H7 (cell line): ENCODE data around the gene NCAM1. TPM values are rescaled to one million over a fixed set of nuclear protein-coding genes. Genes with fewer than 3 reads are reported as not detected.
A peak's percentile ranks its signal among the peaks of the same experiment; 100 is the strongest.
"Not testable (repeated sequence)": the region's sequence is repeated elsewhere in the genome, so short reads cannot be mapped to it uniquely, and the experiment has no call there.

Source experiments
- DNase-seq: peaks from one replicate; pipeline ENCODE4 v3.0.0; 2012
- H3K27me3 ChIP-seq: 2 replicates; pipeline ENCODE4 v1.6.0; 2011; ENCODE audit warnings: mild to moderate bottlenecking, low read length; ENCODE audit not compliant: control insufficient read depth, insufficient read depth
- H3K36me3 ChIP-seq: replicated peaks from 2 replicates; pipeline ENCODE4 v1.5.1; 2011; ENCODE audit warnings: low read length; ENCODE audit not compliant: control insufficient read depth, insufficient read depth
- H3K4me3 ChIP-seq: 2 replicates; pipeline ENCODE4 v1.5.1; 2011; ENCODE audit warnings: low read depth, mild to moderate bottlenecking, control low read depth, low read length, moderate library complexity; ENCODE audit not compliant: insufficient read depth
- total RNA-seq: library from RNA; depleted of rRNA; stranded (reverse); fragments of >200 nt; shearing (Covaris generic); gene quantifications from 2 replicates; pipeline ENCODE4 v1.2.3, GENCODE V29; 2014; rRNA removed

Gene NCAM1
- 5.7 and 7.1 TPM in 2 replicates for total RNA-seq

DNA sequence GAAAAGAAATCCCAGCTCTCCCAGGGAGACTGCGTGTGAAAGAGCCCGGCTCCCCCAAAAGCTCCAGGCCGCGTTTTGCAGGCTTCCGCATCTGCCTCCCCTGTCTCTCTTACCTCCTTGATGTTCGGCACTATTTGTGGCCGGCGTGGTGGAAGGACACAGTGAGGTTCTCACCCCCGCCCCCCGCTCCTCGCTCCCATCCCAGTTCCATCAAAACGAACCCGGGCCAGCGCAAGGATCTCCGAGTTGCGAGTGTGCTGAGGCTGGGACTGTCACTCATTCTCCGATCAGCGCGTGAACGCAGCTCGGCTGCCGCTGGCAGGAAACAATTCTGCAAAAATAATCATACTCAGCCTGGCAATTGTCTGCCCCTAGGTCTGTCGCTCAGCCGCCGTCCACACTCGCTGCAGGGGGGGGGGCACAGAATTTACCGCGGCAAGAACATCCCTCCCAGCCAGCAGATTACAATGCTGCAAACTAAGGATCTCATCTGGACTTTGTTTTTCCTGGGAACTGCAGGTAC lies at the start of gene NCAM1:
TSS of gene NCAM1 (plus strand) at position 275 of the 523 bp plus-strand sequence.
- Histone ChIP-seq H3K27me3 (peaks cover 29% of the 10 kb centered on the region), H3K36me3 (no peaks in the 10 kb centered on the region), H3K4me3 (peak within 1 kb of the TSS; percentile 57)
- peak; percentile 91 for DNase-seq

DNA sequence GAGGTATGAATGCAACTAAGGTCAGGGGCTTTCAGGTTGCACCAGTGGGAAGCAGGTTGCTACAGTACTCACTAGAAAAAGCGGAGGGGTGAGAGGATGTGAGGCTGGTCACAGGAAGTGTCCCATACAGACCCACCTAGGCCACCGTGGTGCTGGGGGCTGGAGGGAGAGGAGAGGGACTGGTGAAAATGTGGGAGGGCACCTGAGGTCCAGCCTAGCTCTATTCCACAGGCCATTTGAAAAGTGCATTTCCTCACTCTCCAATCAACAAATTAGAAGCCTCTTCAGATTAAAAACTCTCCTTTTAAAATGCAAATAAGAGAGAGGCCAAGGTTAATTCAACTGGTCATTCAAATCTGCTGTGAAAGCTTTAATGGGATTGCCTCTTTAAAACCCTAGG lies 38.6 kb upstream of the NCAM1 start:
- Histone ChIP-seq H3K4me3 (no peak overlapping the region), H3K27me3 (peaks cover 4% of the 10 kb centered on the region)
- peak; percentile 9 for DNase-seq

DNA sequence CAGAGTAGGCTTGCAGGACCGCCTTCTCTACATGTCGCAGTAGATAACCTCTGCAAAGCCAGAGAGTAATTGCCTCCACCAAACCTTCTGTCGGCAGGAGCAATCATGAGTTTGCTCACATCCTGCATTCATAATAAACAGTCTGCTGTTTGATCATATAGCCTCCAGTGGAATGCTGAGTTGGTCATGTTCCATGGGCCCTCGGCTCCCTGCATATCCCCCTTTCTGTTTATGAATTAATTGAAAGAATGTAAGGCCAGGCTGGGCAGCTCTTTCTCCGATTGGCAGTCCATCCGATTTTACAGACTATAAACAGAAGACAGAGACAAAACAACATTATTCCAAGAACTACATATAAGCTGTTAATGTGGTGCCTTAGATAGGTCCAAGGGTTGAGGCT lies 36.4 kb upstream of the NCAM1 start:
- not testable (repeated sequence) for H3K4me3 ChIP-seq, H3K36me3 ChIP-seq, DNase-seq, H3K27me3 ChIP-seq

More for the DNA sequence above, 38.6 kb upstream of the NCAM1 start:
- no peaks in the 10 kb centered on the region for H3K36me3 ChIP-seq

DNA sequence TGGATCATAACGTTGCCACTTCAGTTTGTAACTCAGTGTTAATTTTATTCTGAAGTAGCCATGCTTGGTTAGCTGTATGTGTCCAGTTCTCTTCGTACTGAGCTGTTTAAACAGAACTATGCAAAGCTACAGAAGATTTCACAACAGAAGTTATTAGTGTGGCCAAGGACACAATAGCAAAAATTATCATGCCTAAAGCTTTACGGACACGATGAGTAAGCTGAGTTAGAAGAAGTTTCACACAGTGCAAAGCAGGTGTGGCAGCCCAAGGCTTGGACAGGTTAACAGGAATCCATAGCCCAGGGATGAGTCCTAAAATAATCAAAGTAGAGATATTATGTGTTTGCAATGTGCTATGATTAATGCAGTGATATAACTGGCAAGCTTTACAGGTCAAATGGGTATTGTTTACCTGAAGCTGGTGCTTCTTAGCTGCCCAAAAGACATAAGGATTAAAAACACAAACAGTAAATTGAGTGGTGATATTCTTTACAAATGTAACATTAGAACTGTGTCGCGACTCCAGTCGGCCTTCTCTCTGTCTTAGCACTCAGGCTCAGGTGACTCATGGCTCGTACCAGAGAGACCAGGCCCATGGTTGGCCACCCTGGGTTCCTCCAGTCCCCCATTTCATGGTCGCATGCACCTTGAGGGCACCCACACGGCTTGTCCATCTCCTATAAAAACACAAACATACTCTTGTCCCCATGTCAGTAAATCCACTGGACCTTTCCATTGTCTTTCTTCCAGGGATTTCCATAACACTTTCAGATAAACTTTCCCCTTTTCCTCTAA lies 35.5 kb upstream of the NCAM1 start:
- no peak overlapping the region for H3K4me3 ChIP-seq
- peaks cover 4% of the 10 kb centered on the region; the same call in 1 of the 2 replicates for H3K27me3 ChIP-seq
- no peaks in the 10 kb centered on the region for H3K36me3 ChIP-seq
- DNase-seq: no peak

DNA sequence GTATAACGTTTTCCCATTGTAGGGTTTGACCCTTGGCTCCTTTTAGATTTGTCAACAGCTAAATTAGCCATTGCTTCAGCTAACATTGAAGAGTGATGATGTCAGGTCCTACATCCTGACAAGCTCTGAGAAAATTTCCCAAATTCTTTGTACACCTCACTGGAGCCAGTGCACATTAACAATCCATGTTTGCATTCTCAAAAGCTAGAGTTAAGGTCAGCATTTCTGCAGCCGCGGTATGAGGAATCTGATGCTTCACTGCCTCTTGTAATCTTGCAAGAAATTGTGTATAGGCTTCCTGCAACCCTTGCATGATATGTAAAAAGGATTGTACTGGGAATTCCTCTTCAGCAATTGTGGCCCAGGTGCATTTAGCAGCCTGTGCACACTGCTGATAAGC lies 33.1 kb upstream of the NCAM1 start:
- Histone ChIP-seq H3K27me3 (no peaks in the 10 kb centered on the region), H3K36me3 (no peaks in the 10 kb centered on the region), H3K4me3 (no peak overlapping the region)
- no peak for DNase-seq

DNA sequence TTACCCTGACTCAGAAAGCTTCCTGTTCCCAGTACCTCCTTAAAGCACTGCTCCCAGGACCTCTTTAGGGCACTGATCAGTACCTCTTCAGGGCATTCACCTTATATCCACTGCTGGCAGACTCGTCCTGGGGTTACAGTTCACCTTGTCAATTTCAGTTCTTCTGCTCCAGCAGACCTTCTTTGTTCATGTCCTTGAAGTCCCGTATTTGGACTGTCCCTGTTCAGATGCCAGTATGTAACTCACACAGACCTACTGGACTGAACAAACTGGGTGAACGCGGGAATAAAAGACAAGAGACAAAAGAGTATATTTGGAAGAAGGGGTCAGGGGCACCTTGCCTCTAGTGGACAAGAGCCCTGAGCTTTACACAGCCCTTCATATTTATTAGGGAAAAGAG lies 31.8 kb upstream of the NCAM1 start:
- H3K27me3 ChIP-seq: no peaks in the 10 kb centered on the region
- H3K36me3 ChIP-seq: no peaks in the 10 kb centered on the region
- no peak for DNase-seq
- no peak overlapping the region for H3K4me3 ChIP-seq

DNA sequence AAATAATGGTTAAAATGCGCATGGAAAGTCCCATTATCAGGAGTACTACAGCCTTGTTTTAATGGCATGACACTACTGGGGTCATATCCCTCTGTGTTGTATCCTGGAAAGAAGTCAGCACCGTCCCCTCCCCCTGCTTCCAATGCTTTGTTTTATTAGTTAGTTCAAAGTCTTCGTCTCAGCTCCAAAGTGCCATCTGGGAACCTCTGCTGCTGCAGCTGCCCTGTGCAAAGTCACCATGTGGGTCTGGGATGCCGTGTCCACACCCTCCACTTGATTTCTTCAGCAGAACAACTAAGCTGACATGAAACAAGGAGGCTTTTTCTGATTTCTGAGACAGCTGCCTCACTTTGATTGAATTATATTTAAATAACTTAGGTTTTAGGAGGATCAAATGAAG lies 29.5 kb upstream of the NCAM1 start:
- H3K27me3 ChIP-seq: no peaks in the 10 kb centered on the region
- DNase-seq: no peak
- no peaks in the 10 kb centered on the region for H3K36me3 ChIP-seq
- no peak overlapping the region for H3K4me3 ChIP-seq

DNA sequence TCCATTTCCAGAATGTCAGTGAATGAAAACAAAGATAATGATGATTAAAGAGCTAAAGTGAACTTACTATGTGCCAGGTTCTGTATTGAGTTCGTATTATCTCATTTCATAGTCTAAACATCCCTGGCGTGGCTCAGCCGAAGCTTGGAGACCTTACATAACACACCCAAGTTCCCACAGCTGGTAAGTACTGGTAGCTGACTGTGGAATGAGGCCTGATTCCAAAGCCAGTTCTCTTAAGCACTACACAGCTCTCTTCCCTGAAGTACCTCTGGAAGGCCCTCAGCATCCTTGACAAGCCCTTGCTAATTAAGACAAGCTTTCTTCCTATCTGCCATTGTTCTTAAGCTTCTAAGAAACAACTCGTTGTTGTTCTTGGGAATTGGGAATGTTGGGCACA lies 28.6 kb upstream of the NCAM1 start:
- Histone ChIP-seq H3K4me3 (no peak overlapping the region), H3K27me3 (no peaks in the 10 kb centered on the region), H3K36me3 (no peaks in the 10 kb centered on the region)
- DNase-seq: no peak

DNA sequence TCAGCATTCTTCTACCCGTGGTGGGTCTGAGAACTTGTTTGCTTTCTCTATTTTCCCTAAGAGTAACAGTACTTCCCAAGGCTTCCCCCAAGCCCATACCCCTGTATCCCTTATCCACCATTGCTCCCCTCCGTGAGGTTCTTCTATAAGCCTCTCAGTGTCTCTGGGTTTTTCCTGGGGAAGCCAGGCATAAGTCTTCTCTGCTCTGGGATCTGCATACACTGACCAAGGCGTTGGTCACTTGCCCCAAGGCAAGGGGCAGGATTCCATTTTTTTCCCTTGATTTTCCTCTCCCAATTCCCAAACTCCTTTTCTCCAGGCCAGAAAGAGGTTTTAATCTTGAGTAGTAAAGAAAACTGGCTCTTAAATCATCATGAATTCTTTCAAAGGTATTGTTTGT lies 27.2 kb upstream of the NCAM1 start:
- DNase-seq: no peak
- no peaks in the 10 kb centered on the region for H3K36me3 ChIP-seq
- H3K27me3 ChIP-seq: no peaks in the 10 kb centered on the region
- H3K4me3 ChIP-seq: no peak overlapping the region

DNA sequence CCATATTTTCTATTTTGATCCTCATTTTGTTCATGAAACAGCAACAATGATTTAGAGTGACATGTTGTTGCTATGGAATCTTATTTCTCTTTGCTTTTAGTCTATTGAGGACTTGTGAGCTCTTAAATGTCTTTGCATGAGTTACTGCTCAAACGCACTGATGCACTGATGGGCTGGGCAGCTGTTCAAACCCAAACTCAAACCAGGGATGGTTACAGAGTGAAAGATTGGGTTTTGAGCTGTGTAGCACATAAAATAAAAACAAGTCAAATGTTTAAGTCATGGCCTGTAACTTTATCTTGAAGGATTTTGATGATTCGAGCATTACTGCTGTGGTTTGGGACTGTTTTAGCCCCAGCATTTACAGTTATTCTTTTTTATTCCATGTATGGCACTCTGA lies 20.1 kb upstream of the NCAM1 start:
- Histone ChIP-seq H3K36me3 (no peaks in the 10 kb centered on the region), H3K27me3 (no peaks in the 10 kb centered on the region), H3K4me3 (no peak overlapping the region)
- DNase-seq: no peak

DNA sequence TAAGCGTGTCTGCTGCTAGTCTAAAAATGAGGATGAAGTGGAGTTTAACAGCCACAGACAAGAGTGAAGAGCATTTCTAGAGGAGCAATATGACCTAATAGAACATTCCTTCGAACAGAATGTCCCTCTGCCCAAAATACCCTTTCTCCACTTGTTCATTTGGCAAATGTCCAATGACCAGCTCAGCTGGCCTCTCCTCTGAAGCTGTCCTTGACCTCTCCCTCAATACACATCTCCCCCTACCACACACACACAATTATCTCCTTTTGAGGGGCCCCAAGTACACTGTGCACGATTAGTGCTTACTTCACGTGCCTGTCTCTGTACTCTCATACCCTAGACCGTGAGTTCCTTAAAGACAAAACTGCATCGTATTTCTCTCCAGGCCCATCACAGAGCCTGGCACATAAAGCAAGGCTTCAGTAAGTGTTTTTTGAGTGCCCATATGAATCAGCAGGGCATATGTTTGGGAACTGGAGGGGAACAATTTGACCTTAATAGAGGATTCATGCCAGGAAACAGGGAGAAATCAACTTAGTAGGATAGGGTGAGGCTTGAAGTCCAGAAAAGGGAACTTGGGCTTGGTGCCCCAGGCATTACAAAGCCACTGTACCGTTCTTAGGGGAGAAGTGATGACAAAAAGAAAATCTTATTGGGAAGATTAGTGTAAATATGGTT lies 18.1 kb upstream of the NCAM1 start:
- Histone ChIP-seq H3K36me3 (no peaks in the 10 kb centered on the region), H3K27me3 (no peaks in the 10 kb centered on the region), H3K4me3 (no peak overlapping the region)
- no peak for DNase-seq

DNA sequence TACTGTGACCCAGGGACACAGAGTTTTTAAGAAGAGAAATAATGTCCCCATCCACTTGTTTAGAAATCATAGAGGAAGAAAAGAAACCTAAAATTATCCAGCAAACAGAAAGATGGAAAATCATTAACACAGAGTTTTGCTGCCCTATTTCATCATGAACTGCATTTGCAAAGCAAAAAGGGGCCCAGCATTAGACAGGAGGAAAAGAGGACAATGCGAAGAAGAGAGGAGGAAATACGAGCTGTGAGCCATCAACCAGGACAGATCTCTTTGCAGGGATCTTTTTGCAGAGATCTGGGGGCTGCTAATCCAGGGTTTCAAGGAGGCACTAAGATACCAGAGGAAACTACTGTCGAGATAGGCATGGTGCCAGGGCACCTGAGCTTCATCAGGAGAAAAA lies 14.4 kb upstream of the NCAM1 start:
- Histone ChIP-seq H3K36me3 (no peaks in the 10 kb centered on the region), H3K27me3 (no peaks in the 10 kb centered on the region), H3K4me3 (no peak overlapping the region)
- no peak for DNase-seq

DNA sequence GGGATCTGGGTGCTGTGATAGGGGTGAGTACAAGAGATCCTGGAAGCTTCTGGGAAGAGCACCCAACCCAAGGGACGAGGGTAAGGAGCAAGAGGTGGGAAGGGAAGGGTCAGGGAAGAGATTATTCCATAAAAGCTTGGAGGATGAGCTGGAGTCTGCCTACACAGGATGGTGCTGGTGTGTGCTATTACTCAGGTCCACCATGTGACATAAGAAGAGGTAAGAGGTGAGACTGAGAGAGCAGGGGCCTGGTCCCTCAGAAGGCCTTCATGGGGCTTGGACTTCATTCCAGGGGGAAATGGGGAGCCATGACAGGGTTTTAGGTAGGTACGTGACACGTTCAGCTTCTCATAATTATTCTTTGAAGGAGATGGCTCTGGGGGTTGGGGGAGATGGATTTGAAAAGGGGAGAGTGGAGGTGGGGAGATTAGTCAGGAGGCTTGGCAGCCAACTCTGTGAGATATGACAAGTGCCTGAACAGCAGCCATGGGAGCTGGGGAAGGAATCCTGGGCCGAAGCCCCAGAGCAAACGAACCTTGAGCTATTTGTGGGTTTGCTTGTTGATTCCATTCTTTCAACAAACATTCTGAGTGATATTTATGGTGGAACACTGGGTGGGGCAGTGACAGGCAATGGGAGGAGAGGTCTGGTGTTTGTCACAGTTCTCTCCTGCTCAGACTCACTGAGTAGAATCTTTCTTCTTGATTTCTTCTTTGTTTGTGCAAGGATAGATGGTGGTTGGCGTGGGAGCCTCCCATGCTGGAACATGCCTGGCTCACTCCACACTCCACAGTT lies 11.2 kb upstream of the NCAM1 start:
- H3K27me3 ChIP-seq: no peaks in the 10 kb centered on the region
- H3K36me3 ChIP-seq: no peaks in the 10 kb centered on the region
- H3K4me3 ChIP-seq: no peak overlapping the region
- DNase-seq: no peak

DNA sequence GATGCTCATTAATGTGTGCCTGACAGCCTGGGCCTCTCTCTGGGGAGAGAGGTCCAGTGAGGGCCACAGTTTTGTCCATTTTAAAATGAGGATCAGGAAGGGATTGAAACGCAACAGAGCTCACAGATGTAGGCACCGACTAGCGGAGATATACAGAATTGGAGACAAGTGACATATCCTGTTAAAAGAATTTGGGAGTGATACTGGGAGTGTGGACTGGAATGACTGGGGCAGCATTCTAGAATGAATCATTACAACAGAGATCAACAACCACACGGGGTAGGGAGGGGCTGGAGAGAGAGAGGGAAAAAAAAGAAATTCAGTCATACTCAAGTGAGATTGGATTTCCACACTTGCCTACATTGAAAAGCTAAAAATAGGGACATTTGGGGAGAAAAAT lies 2.5 kb upstream of the NCAM1 start:
- Histone ChIP-seq H3K4me3 (no peak overlapping the region), H3K27me3 (peaks cover 23% of the 10 kb centered on the region), H3K36me3 (no peaks in the 10 kb centered on the region)
- DNase-seq: no peak
